ENCODE results near the gene SLC22A15. TPM values are rescaled to one million over a fixed set of nuclear protein-coding genes. Genes with fewer than 3 reads are reported as not detected.

SLC22A15 gene
- total and polyA plus RNA-seq, 2 donors (not counting 1 experiment from before 2014, with no cell fraction given), result 4.9 to 21.0 TPM

DNA sequence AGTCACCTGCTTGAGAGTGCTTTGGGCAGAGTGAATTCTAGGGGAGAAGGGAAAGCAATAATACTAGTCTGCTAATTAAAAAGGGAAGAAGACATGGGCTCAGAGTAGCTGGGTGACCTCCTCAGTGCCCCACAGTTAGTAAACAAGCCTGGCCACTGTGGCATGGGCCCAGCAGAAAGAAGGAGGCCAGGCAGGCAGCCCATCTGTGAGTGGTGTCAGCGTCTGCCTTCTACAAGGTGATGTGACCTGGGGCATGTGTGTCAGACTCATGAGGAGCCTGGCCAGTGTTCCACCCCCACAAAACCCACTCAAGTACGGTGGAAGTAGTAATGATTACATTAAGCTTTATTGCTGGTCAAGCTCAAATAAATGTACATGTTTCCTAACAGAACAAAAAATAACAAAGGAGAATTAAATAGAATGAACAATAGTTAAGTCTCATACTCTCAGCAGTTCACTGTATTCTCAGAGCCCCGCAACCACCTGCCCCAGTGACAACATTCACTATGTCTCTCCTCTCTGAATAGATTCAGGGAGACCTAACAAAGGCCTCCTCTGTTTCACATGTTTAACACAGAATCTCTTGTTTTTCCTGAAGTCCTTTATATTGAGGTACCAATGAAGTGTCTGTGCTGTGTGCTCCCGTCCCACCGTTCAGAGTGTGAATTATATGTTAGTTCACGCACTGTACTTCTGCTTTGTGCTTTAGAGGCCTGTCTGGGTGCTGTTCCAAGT, 32.5 kb downstream of the SLC22A15 start:
- Histone ChIP-seq H3K27ac (ENCODE audit: insufficient read depth, low read length) (no peak overlapping the region), H2AFZ (ENCODE audit: low read length) (no peak overlapping the region), H3K4me3 (replicated peaks in 1 of 4; ENCODE audit: control extremely low read depth in 1 of 4, insufficient read depth in 1 of 4, low read depth in 3 of 4, low read length in 4 of 4) (no peak overlapping the region), H3K79me2 (ENCODE audit: control insufficient read depth, insufficient read depth, low read length) (no peaks in the 10 kb centered on the region), H4K20me1 (ENCODE audit: control insufficient read depth, extremely low read depth, insufficient read depth, low read length) (no peaks in the 10 kb centered on the region), H3K27me3 (ENCODE audit: control insufficient read depth, insufficient read depth, low read length) (no peaks in the 10 kb centered on the region), H3K4me1 (ENCODE audit: control insufficient read depth, extremely low read depth, insufficient read depth, low read length) (no peaks in the 10 kb centered on the region), H3K9me3 (ENCODE audit: control insufficient read depth, insufficient read depth, low read depth, low read length) (no peaks in the 10 kb centered on the region), H3K4me2 (ENCODE audit: extremely low read depth, insufficient read depth, low read length) (no peak overlapping the region), H3K36me3 (ENCODE audit: control insufficient read depth, insufficient read depth, low read length) (no peaks in the 10 kb centered on the region), H3K9ac (ENCODE audit: insufficient read depth, low read length) (no peak overlapping the region)
- no peak for DNase-seq (ENCODE audit: low read depth in 2 of 2)
- TF ChIP-seq, protein P1, sequence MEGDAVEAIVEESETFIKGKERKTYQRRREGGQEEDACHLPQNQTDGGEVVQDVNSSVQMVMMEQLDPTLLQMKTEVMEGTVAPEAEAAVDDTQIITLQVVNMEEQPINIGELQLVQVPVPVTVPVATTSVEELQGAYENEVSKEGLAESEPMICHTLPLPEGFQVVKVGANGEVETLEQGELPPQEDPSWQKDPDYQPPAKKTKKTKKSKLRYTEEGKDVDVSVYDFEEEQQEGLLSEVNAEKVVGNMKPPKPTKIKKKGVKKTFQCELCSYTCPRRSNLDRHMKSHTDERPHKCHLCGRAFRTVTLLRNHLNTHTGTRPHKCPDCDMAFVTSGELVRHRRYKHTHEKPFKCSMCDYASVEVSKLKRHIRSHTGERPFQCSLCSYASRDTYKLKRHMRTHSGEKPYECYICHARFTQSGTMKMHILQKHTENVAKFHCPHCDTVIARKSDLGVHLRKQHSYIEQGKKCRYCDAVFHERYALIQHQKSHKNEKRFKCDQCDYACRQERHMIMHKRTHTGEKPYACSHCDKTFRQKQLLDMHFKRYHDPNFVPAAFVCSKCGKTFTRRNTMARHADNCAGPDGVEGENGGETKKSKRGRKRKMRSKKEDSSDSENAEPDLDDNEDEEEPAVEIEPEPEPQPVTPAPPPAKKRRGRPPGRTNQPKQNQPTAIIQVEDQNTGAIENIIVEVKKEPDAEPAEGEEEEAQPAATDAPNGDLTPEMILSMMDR (conservative IDR thresholded peaks at IDR 0.05 in 1 of 2, IDR thresholded peaks at IDR 0.05 in 1 of 2; ENCODE audit: low read depth in 1 of 2, low read length in 2 of 2), result no peak
- no peak for TF ChIP-seq EZH2 (IDR thresholded peaks at IDR 0.05; ENCODE audit: low read length, missing control alignments)

DNA sequence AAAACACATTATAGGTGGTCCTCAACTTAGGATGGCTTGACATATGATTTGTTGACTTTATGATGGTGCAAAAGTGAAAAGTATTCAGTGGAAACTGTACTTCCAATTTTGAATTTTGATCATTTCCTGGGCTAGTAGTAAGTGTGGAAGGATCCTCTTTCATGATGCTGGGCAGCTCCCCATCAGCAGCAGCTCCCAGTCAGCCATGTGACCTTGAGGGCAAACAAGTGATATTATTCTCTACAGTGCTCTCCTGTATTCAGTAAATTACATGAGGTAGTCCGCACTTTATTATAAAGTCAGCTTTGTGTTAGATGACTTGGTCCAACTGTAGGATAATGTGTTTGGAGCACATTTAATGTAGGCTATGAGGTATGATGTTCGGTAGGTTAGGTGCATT, 36.4 kb downstream of the SLC22A15 start:
- H3K4me1 ChIP-seq (ENCODE audit: control insufficient read depth, extremely low read depth, insufficient read depth, low read length), result no peaks in the 10 kb centered on the region
- no peak for DNase-seq (ENCODE audit: low read depth in 2 of 2)
- H3K27ac ChIP-seq (ENCODE audit: insufficient read depth, low read length), result no peak overlapping the region
- no peak overlapping the region for H3K9ac ChIP-seq (ENCODE audit: insufficient read depth, low read length)
- no peak overlapping the region for H2AFZ ChIP-seq (ENCODE audit: low read length)
- no peaks in the 10 kb centered on the region for H3K79me2 ChIP-seq (ENCODE audit: control insufficient read depth, insufficient read depth, low read length)
- H4K20me1 ChIP-seq (ENCODE audit: control insufficient read depth, extremely low read depth, insufficient read depth, low read length), result no peaks in the 10 kb centered on the region
- H3K36me3 ChIP-seq (ENCODE audit: control insufficient read depth, insufficient read depth, low read length), result no peaks in the 10 kb centered on the region
- no peaks in the 10 kb centered on the region for H3K27me3 ChIP-seq (ENCODE audit: control insufficient read depth, insufficient read depth, low read length)
- H3K9me3 ChIP-seq (ENCODE audit: control insufficient read depth, insufficient read depth, low read depth, low read length), result no peaks in the 10 kb centered on the region
- H3K4me3 ChIP-seq (replicated peaks in 1 of 4; ENCODE audit: control extremely low read depth in 1 of 4, insufficient read depth in 1 of 4, low read depth in 3 of 4, low read length in 4 of 4), result no peak overlapping the region
- H3K4me2 ChIP-seq (ENCODE audit: extremely low read depth, insufficient read depth, low read length), result no peak overlapping the region
- no peak for TF ChIP-seq EZH2 (IDR thresholded peaks at IDR 0.05; ENCODE audit: low read length, missing control alignments)
- TF ChIP-seq, protein P1 (conservative IDR thresholded peaks at IDR 0.05 in 1 of 2, IDR thresholded peaks at IDR 0.05 in 1 of 2; ENCODE audit: low read depth in 1 of 2, low read length in 2 of 2), result no peak

DNA sequence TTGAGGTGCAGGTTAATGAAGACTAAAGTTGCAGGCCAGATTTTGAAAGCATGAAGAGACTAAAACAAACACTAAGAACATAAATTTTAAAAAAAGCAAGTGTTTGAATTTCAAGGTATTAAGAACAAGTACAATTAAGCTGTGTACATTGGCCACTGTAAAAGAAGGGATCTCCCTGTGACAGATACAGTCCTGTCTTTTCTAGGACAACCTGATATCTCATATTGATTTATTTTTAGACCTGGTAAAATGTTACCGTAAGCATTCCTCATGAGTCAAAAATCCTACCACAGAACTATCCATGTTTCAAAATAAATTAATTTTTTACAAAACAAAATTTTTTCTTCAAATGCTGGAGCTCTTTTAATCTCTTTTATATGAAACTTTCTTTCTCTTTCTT, 39.4 kb downstream of the SLC22A15 start:
- H3K79me2 ChIP-seq (ENCODE audit: control insufficient read depth, insufficient read depth, low read length), result no peaks in the 10 kb centered on the region
- TF ChIP-seq, protein P1 (conservative IDR thresholded peaks at IDR 0.05 in 1 of 2, IDR thresholded peaks at IDR 0.05 in 1 of 2; ENCODE audit: low read depth in 1 of 2, low read length in 2 of 2), result no peak
- no peak for TF ChIP-seq EZH2 (IDR thresholded peaks at IDR 0.05; ENCODE audit: low read length, missing control alignments)
- H3K27me3 ChIP-seq (ENCODE audit: control insufficient read depth, insufficient read depth, low read length), result no peaks in the 10 kb centered on the region
- H3K27ac ChIP-seq (ENCODE audit: insufficient read depth, low read length), result no peak overlapping the region
- no peak overlapping the region for H3K9ac ChIP-seq (ENCODE audit: insufficient read depth, low read length)
- H2AFZ ChIP-seq (ENCODE audit: low read length), result no peak overlapping the region
- no peak overlapping the region for H3K4me2 ChIP-seq (ENCODE audit: extremely low read depth, insufficient read depth, low read length)
- H4K20me1 ChIP-seq (ENCODE audit: control insufficient read depth, extremely low read depth, insufficient read depth, low read length), result no peaks in the 10 kb centered on the region
- DNase-seq (ENCODE audit: low read depth in 2 of 2), result no peak
- no peak overlapping the region for H3K4me3 ChIP-seq (replicated peaks in 1 of 4; ENCODE audit: control extremely low read depth in 1 of 4, insufficient read depth in 1 of 4, low read depth in 3 of 4, low read length in 4 of 4)
- H3K4me1 ChIP-seq (ENCODE audit: control insufficient read depth, extremely low read depth, insufficient read depth, low read length), result no peaks in the 10 kb centered on the region
- no peaks in the 10 kb centered on the region for H3K36me3 ChIP-seq (ENCODE audit: control insufficient read depth, insufficient read depth, low read length)
- no peaks in the 10 kb centered on the region for H3K9me3 ChIP-seq (ENCODE audit: control insufficient read depth, insufficient read depth, low read depth, low read length)
